Suprapubic skin (tissue), 3 donors: ENCODE results near the gene MICAL2.

Experiments
- CTCF ChIP-seq, 2 donors: fragments of 200-600 bp in 1 of 2; fragments of 450-650 bp in 1 of 2; sonication (generic) in 1 of 2; IDR thresholded peaks; one replicate each; pipeline ENCODE4 v1.5.1; 2016 to 2019; ENCODE audit warnings: antibody characterized with exemption in 2 of 2, mild to moderate bottlenecking in 1 of 2, moderate library complexity in 1 of 2
- EP300 ChIP-seq: sonication (generic); formaldehyde crosslinking; IDR thresholded peaks from one replicate; pipeline ENCODE4 v1.6.1; 2017; ENCODE audit warnings: antibody characterized with exemption
- POLR2A ChIP-seq, 2 donors: fragments of 450-650 bp; IDR thresholded peaks; one replicate each; pipeline ENCODE4 v1.6.1; 2017; ENCODE audit warnings: antibody characterized with exemption in 2 of 2, mild to moderate bottlenecking in 2 of 2, moderate library complexity in 2 of 2

- TF ChIP-seq EP300 (no peak), CTCF (IDR thresholded peaks at IDR 0.05) (no peak), POLR2A (IDR thresholded peaks at IDR 0.05) (no peak)
Observed at GRCh38 chr11:12196308-12196707, 85.9 kb downstream of the MICAL2 start.
